Epithelial cell of esophagus (primary cell): Measurements from ENCODE around the gene MAK.

ENCODE experiments used
- DNase-seq: peaks from one replicate; pipeline ENCODE4 v3.0.0; 2010; ENCODE audit warnings: low read depth
- H3K4me3 ChIP-seq: 2 replicates; pipeline ENCODE4 v1.5.1; 2011; ENCODE audit warnings: mild to moderate bottlenecking, low read length, control low read depth
- TF ChIP-seq, protein P1 (sequence below): IDR thresholded peaks from 2 replicates; pipeline ENCODE4 v1.5.1; 2011; ENCODE audit warnings: low read depth, mild to moderate bottlenecking, low read length, control low read depth, inconsistent platforms; ENCODE audit not compliant: insufficient read depth; ENCODE audit errors: missing control alignments

The MAK gene

DNA sequence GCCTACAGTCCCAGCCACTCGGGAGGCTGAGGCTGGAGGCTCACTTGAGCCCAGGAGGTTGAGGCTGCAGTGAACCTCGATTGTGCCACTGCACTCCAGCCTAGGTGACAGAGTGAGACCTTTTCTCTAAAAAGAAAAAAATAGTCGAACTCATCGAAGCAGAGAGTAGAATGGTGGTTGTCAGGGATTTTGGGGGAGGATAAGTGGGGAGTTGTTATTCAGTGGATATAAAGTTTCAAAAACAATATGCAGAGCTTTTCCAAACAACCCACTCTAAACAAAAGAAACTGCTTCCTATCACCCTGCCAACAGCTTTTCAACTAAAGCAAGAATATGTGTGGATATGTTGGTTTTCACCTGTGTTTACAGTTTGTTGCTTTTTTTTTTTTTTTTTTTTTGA lies 11.6 kb upstream of the MAK start:
- DNase-seq, result no peak
- TF ChIP-seq, protein P1, sequence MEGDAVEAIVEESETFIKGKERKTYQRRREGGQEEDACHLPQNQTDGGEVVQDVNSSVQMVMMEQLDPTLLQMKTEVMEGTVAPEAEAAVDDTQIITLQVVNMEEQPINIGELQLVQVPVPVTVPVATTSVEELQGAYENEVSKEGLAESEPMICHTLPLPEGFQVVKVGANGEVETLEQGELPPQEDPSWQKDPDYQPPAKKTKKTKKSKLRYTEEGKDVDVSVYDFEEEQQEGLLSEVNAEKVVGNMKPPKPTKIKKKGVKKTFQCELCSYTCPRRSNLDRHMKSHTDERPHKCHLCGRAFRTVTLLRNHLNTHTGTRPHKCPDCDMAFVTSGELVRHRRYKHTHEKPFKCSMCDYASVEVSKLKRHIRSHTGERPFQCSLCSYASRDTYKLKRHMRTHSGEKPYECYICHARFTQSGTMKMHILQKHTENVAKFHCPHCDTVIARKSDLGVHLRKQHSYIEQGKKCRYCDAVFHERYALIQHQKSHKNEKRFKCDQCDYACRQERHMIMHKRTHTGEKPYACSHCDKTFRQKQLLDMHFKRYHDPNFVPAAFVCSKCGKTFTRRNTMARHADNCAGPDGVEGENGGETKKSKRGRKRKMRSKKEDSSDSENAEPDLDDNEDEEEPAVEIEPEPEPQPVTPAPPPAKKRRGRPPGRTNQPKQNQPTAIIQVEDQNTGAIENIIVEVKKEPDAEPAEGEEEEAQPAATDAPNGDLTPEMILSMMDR, result no peak

DNA sequence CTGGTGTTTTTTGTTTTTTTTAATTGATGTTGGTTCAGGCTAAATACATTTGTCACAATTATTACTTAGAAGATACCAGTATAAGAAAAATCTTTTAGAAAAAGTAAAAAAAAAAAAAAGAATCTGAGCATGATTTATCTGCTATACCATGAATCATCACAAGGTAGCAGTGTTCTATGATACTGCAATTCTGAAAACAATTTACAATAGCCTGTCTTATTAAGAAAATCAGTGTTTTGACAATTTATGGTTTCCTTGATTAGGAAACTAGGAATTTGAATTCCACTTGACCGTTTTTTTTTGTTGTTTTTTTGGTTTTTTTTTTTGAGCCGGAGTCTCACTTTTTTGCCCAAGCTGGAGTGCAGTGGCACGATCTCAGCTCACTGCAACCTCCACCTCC lies 9.3 kb upstream of the MAK start:
- DNase-seq, result peak; percentile 16
- TF ChIP-seq, protein P1, result no peak
- H3K4me3 ChIP-seq, result no peak overlapping the region

More for the DNA sequence above, 11.6 kb upstream of the MAK start:
- no peak overlapping the region for H3K4me3 ChIP-seq

DNA sequence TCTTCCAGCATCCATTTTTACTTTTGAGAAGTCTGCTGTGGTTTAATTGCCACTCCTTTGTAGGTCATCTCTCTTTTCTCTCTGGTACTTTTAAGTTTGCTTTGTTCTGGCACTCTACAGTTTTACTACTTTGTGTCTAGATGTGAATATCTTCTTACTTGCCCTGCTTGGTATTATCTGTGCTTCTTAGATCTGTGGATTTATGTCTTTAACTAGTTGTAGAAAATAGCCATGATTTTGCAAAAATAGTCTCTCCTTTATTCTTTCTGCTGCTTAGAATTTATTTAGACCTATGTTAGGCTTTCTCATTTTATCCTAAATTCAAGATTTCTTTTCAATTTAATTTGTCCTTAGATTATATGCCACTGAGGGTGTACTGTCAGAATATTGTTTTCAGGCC lies 5.2 kb upstream of the MAK start:
- TF ChIP-seq, protein P1, result no peak
- no peak for DNase-seq
- H3K4me3 ChIP-seq, result no peak overlapping the region

DNA sequence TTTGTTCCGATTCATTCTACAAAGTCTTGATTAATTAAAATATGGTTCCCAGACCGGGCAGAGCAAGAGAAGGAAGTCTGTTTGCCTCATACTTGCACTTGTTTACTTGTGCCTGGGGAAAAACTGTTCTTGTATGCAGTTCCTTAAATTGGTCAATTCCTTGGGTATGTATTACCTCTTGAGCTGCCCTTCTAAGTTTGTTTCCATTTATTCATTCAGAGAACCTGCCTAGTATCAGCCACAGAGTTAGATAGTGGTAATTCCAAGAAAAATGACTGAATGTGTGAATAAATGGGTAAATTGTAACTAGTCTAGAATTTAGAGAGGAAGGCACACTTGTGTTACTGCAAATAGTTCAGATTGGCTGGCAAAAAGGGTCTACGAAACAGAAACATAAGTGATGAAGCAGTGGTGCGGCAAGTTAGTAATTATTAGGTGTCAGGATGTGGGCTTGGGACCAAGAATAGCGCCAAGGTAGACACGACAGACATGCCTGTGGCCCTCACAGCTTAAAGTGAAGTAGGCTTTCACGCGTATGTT lies 525 bp upstream of the MAK start:
- DNase-seq, result peak; percentile 4
- TF ChIP-seq, protein P1, result no peak
- H3K4me3 ChIP-seq, result peak overlapping the region; percentile 61

DNA sequence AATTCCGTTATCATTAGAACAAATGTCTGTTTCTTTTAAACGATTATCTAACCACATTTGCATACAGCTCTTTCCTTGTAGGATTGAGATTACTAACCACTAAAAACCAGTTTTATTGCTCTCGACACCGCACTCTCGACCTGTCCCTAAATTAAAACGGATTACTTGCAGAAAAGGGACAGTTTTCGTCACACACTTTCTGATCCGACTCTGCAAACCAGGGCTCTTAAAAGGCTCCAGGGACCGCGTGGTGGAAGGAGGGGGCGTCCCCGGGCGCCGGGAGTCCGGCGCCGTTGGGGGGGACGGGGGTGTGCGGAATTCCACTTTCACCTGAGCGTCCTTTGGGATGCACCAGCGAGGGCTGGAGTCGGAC lies 731 bp downstream of the MAK start:
- TF ChIP-seq, protein P1, result no peak
- DNase-seq, result peak; percentile 18

DNA sequence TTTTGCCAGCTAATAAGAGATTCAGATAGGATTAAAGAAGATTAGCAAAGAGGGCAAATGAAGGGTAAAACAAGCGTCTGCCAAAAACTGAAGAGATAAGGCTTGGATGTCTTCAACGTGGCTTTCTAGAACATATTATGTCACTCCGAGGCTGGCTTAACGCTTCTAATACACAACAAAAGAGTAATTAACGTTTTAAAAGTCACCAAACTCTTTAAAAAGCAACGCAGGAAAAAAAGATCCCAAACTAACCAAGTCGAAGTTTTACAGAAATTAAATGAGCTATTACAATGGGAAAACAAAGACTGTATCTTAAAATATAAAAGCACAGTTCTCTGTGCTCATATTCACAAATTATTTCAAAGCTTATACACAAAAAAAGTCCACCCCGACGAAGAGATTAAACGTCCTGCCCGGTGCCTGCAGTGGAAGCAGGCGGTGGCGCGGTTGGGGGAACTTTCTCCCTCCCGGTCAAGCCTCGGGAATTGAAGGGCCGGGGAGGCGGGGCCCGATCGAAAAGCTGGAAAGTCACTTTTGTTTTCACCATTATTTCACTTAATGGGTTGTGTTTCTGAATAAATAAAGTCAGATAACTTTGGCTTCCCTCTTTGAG lies 1.2 kb downstream of the MAK start:
- DNase-seq, result peak; percentile 4
- H3K4me3 ChIP-seq, result peak overlapping the region; percentile 61
- TF ChIP-seq, protein P1, result no peak

More for the DNA sequence above, 731 bp downstream of the MAK start:
- H3K4me3 ChIP-seq, result peak overlapping the region; percentile 61

DNA sequence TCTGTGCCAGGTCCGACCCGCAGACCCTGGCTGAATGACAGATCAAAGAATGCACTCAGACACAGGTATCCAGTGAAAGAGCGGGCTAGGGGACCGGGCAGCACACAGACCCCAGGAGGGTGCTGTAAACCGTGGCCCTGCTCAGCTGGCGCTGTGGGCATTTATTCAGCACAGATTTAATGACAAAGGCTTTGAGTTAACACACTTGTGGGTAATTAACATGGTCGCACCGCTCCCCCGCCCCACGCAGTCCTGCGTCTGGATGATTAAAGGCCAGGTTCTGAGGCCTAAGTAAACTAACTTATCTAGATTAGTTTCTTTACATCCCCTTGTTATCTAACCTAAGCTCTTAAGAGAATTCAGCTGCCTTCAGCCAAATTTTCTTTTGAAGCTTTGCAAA lies 3.5 kb downstream of the MAK start:
- TF ChIP-seq, protein P1, result no peak
- no peak for DNase-seq
- no peak overlapping the region for H3K4me3 ChIP-seq
